Measurements from ENCODE around the gene ASB6. TPM values are rescaled to one million over a fixed set of nuclear protein-coding genes. Genes with fewer than 3 reads are reported as not detected.
"Not testable (repeated sequence)": the region's sequence is repeated elsewhere in the genome, so short reads cannot be mapped to it uniquely, and the experiment has no call there.

The ASB6 gene
- total and polyA plus RNA-seq, 7 donors, result 6.3 to 20.2 (median 8.9) TPM

DNA sequence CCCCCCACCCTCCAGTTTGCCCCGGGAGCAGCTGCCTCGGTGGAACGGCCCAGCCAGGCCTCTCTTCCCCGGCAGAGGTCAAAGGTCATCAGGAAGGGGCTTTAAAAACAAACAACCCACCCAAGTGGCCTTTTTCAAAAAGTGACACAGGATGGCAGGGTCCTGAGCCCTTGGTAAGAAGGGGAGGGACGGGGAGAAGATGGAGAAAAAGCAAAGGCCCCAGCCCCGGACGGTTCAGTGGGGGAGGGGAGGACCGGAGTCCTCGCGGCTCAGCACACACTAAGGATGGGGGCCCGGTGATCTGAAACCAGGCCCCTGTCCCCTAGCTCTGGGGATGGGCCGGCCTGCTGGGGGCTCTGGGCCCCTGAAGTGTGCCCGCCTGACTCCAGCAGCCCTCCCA, 24.6 kb upstream of the ASB6 start:
- H3K27ac ChIP-seq, result no peak overlapping the region
- ATAC-seq (no peak), DNase-seq (no peak)
- no peaks in the 10 kb centered on the region for H3K9me3 ChIP-seq
- H3K36me3 ChIP-seq (ENCODE audit: insufficient read depth in 1 of 2, low read depth in 1 of 2), result no peaks in the 10 kb centered on the region
- peaks cover 0 to 63% (median 20%) of the 10 kb centered on the region in 3 donors for H3K27me3 ChIP-seq (ENCODE audit: insufficient read depth in 3 of 3, low read length in 2 of 3)
- H3K4me1 ChIP-seq, result no peaks in the 10 kb centered on the region
- 19 to 32% (median 22%) methylated on average over 11 to 13 of the region's 13 CpGs for WGBS, 3 donors
- H3K4me3 ChIP-seq, result peak overlapping the region; percentile 32
- TF ChIP-seq, protein P1, sequence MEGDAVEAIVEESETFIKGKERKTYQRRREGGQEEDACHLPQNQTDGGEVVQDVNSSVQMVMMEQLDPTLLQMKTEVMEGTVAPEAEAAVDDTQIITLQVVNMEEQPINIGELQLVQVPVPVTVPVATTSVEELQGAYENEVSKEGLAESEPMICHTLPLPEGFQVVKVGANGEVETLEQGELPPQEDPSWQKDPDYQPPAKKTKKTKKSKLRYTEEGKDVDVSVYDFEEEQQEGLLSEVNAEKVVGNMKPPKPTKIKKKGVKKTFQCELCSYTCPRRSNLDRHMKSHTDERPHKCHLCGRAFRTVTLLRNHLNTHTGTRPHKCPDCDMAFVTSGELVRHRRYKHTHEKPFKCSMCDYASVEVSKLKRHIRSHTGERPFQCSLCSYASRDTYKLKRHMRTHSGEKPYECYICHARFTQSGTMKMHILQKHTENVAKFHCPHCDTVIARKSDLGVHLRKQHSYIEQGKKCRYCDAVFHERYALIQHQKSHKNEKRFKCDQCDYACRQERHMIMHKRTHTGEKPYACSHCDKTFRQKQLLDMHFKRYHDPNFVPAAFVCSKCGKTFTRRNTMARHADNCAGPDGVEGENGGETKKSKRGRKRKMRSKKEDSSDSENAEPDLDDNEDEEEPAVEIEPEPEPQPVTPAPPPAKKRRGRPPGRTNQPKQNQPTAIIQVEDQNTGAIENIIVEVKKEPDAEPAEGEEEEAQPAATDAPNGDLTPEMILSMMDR (IDR thresholded peaks at IDR 0.05), result no peak
- intact Hi-C loops (cut with DNase I), result no loop called here

DNA sequence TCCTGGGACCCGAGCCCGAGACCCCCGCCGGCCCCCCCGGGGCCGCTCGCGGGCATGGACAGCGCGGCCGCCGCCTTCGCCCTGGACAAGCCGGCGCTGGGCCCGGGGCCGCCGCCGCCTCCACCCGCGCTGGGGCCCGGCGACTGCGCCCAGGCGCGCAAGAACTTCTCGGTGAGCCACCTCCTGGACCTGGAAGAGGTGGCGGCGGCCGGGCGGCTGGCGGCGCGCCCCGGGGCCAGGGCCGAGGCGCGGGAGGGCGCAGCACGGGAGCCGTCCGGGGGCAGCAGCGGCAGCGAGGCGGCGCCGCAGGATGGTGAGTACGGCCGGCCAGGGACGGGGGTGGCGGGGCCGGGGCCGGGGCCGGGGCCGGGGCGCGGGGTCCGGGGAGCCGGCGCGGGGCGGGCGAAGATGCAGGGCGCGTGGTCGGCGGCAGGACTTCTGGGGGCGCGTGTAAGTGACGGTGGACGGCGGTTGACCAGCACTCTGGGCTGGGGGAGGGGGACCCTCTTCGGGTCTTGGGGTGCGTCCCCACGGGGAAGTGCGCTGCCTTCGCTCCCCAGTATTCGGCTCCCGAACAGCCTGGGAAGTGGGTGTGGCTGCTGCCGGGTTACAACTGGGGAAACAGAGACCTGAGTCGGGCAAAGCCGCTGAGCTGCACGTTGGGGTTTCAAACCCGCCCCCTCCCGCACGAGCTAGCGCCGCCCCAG, 24.0 kb upstream of the ASB6 start:
- Histone ChIP-seq H3K27me3 (ENCODE audit: insufficient read depth in 3 of 3, low read length in 2 of 3) (peaks cover 0 to 68% (median 19%) of the 10 kb centered on the region in 3 donors), H3K36me3 (ENCODE audit: insufficient read depth in 1 of 2, low read depth in 1 of 2) (no peaks in the 10 kb centered on the region), H3K9me3 (no peaks in the 10 kb centered on the region), H3K27ac (no peak overlapping the region), H3K4me3 (peak overlapping the region; percentile 47), H3K4me1 (no peaks in the 10 kb centered on the region)
- no peak for ATAC-seq
- TF ChIP-seq, protein P1 (IDR thresholded peaks at IDR 0.05), result no peak
- intact Hi-C loops (cut with DNase I), result no loop called here
- DNase-seq, result no peak
- 3% methylated on average over 52 to 88 of the region's 88 CpGs for WGBS, 3 donors

DNA sequence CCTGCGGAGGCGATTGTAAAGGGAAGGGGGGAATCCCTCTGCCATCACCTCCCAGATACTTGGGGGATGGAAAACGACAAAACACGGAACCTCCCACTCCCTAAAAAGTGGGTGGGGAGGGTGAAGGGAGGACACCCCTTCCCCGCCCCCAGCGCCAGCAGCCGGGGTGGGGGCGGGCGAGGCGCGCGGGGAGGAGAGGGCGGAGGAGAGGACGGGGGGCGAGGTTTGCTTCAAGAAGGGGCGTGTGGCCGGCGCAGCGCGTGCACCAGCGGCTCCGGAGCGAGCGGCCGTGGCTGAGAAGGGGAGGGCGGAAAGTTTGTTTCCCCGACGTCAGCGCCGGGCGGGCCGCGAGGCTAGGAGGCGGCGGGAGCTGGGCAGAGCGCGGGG, 23.4 kb upstream of the ASB6 start, which contains the start of gene PRRX2:
Gene PRRX2 (plus strand): TSS at position 259 of the 387 bp plus-strand sequence. CDS start 221 bp downstream, outside the sequence.
- 0 to 1% (median 1%) methylated on average over 5 to 37 of the region's 37 CpGs for WGBS, 3 donors
- H3K4me3 ChIP-seq, result peak within 1 kb of the TSS; percentile 47
- H3K4me1 ChIP-seq, result no peaks in the 10 kb centered on the region
- DNase-seq (peak in 1 of 2 donors; percentile 56), ATAC-seq (peak in 1 of 4 donors; percentile 41)
- TF ChIP-seq, protein P1 (IDR thresholded peaks at IDR 0.05), result no peak
- H3K27ac ChIP-seq, result no peak within 1 kb of the TSS
- intact Hi-C loops (cut with DNase I), result no loop called here
- no peaks in the 10 kb centered on the region for H3K36me3 ChIP-seq (ENCODE audit: insufficient read depth in 1 of 2, low read depth in 1 of 2)
- no peaks in the 10 kb centered on the region for H3K9me3 ChIP-seq
- peaks cover 0 to 68% (median 18%) of the 10 kb centered on the region in 3 donors for H3K27me3 ChIP-seq (ENCODE audit: insufficient read depth in 3 of 3, low read length in 2 of 3)

DNA sequence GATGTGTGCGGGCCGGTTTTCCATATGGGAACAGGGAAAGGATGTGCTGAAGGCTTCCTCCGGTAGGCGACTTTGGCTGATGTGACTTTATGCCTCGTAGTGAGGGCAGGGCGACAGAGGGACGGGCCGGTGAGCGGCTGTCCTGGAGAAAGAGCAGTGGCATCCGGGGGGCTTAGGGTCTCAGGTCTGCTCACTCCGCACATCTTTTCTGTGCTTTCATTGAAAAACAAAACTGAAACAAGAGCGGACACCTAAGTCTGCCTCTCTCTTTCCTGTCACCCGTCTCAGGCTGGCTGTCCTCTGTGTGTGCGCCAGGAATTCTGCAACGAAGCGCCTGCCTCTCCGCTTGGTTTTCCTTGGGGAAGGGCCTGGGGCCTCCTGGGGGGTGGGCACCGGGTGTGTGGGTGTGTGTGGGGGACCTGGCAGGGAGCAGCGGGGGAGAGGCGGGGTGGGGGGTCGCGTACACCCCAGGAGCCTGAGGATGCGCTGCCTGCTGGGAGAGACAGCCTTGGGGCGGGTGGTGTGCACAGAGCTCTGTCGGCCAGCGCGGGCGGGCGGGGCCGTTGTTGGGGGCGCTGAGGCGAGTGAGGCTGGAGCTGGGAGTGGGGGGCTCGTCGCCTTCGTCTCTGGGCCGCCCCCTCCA, 22.9 kb upstream of the ASB6 start:
- no peaks in the 10 kb centered on the region for H3K4me1 ChIP-seq
- DNase-seq (peak in 1 of 2 donors; percentile 30), ATAC-seq (no peak)
- H3K27me3 ChIP-seq (ENCODE audit: insufficient read depth in 3 of 3, low read length in 2 of 3), result peaks cover 0 to 63% (median 18%) of the 10 kb centered on the region in 3 donors
- WGBS, 3 donors, result 6 to 8% (median 8%) methylated on average over 25 to 36 of the region's 36 CpGs
- H3K36me3 ChIP-seq (ENCODE audit: insufficient read depth in 1 of 2, low read depth in 1 of 2), result no peaks in the 10 kb centered on the region
- TF ChIP-seq, protein P1 (IDR thresholded peaks at IDR 0.05), result no peak
- H3K27ac ChIP-seq, result no peak overlapping the region
- no peaks in the 10 kb centered on the region for H3K9me3 ChIP-seq
- intact Hi-C loops (cut with DNase I), result no loop called here
- H3K4me3 ChIP-seq, result peak overlapping the region; percentile 47

DNA sequence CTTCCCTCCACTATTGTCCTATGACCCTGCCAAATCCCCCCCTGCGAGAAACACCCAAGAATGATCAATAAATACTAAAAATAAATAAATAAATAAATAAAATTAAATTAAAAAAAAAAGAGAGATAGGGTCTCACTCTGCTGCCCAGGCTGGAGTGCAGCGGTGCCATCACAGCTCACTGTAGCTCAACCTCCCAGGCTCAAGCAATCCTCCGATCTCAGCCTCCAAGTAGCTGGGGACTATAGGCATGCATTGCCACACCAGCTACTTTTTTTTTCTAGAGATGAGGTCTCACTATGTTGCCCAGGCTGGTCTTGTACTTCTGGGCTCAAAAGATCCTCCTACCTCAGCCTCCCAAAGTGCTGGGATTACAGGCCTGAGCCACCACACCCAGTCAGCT, 20.3 kb upstream of the ASB6 start:
- H3K9me3 ChIP-seq; ATAC-seq; H3K4me3 ChIP-seq; H3K27ac ChIP-seq; H3K36me3 ChIP-seq (ENCODE audit: insufficient read depth in 1 of 2, low read depth in 1 of 2); DNase-seq; intact Hi-C loops (cut with DNase I); H3K4me1 ChIP-seq: not testable (repeated sequence)
- 56 to 75% (median 57%) methylated on average over 3 of the region's 3 CpGs for whole genome bisulfite sequencing, 3 donors
- H3K27me3 ChIP-seq (ENCODE audit: insufficient read depth in 3 of 3, low read length in 2 of 3), result peaks cover 0 to 46% (median 13%) of the 10 kb centered on the region in 3 donors

Measured in psoas muscle (tissue), 8 donors.